Activated T-cell treated with anti-CD3 and anti-CD28 coated beads, Interleukin-2, amount 50 U/mL, for 24 hours (primary cell): ENCODE measurements around the gene PHF23.

Source experiments
- DNase-seq: peaks from one replicate; pipeline ENCODE4 v3.0.0-alpha.2; 2020
- H3K27ac Mint-ChIP-seq: 2 replicates; pipeline ENCODE4 v1.8.0; 2020; ENCODE audit warnings: mild to moderate bottlenecking, mixed read lengths
- H3K27me3 Mint-ChIP-seq: 2 replicates; pipeline ENCODE4 v1.8.0; 2020; ENCODE audit warnings: mixed read lengths
- H3K36me3 Mint-ChIP-seq: 2 replicates; pipeline ENCODE4 v1.8.0; 2020; ENCODE audit warnings: low read depth, mixed read lengths
- H3K4me1 Mint-ChIP-seq: 2 replicates; pipeline ENCODE4 v1.8.0; 2020; ENCODE audit warnings: low read depth, mixed read lengths
- H3K4me3 Mint-ChIP-seq: 2 replicates; pipeline ENCODE4 v1.8.0; 2020; ENCODE audit warnings: mild to moderate bottlenecking, moderate library complexity, mixed read lengths
- H3K9me3 Mint-ChIP-seq: 2 replicates; pipeline ENCODE4 v1.8.0; 2020; ENCODE audit warnings: mixed read lengths

The PHF23 gene

GRCh38 chr17:7214300-7215135 lies 24.7 kb downstream of the PHF23 start:
- Mint-ChIP-seq H3K4me3 (peak overlapping the region; percentile 79), H3K4me1 (peaks cover 62% of the 10 kb centered on the region), H3K27ac (peak overlapping the region; percentile 95), H3K9me3 (no peaks in the 10 kb centered on the region), H3K36me3 (no peaks in the 10 kb centered on the region), H3K27me3 (peaks cover 8% of the 10 kb centered on the region)
- DNase-seq: peak; percentile 100

GRCh38 chr17:7213895-7214299 lies 25.4 kb downstream of the PHF23 start:
- H3K27ac Mint-ChIP-seq: peak overlapping the region; percentile 95
- DNase-seq: no peak
- H3K36me3 Mint-ChIP-seq: no peaks in the 10 kb centered on the region
- no peaks in the 10 kb centered on the region for H3K9me3 Mint-ChIP-seq
- peaks cover 56% of the 10 kb centered on the region for H3K4me1 Mint-ChIP-seq
- H3K27me3 Mint-ChIP-seq: peaks cover 8% of the 10 kb centered on the region
- peak overlapping the region; percentile 79 for H3K4me3 Mint-ChIP-seq

- Mint-ChIP-seq H3K4me3 (no peak overlapping the region), H3K27me3 (peaks cover 8% of the 10 kb centered on the region), H3K4me1 (peaks cover 40% of the 10 kb centered on the region), H3K9me3 (no peaks in the 10 kb centered on the region), H3K36me3 (no peaks in the 10 kb centered on the region), H3K27ac (no peak overlapping the region)
- no peak for DNase-seq
Measured at GRCh38 chr17:7211491-7212273, 27.6 kb downstream of the PHF23 start.

GRCh38 chr17:7208754-7209460 lies 30.4 kb downstream of the PHF23 start:
- Mint-ChIP-seq H3K4me3 (no peak overlapping the region), H3K9me3 (no peaks in the 10 kb centered on the region), H3K27me3 (peaks cover 8% of the 10 kb centered on the region), H3K27ac (no peak overlapping the region), H3K36me3 (no peaks in the 10 kb centered on the region), H3K4me1 (peaks cover 36% of the 10 kb centered on the region)
- DNase-seq: no peak

GRCh38 chr17:7208027-7208571 lies 31.2 kb downstream of the PHF23 start:
- no peaks in the 10 kb centered on the region for H3K36me3 Mint-ChIP-seq
- no peak overlapping the region for H3K27ac Mint-ChIP-seq
- peaks cover 8% of the 10 kb centered on the region for H3K27me3 Mint-ChIP-seq
- H3K4me1 Mint-ChIP-seq: peaks cover 33% of the 10 kb centered on the region
- DNase-seq: no peak
- no peaks in the 10 kb centered on the region for H3K9me3 Mint-ChIP-seq
- no peak overlapping the region for H3K4me3 Mint-ChIP-seq

- no peak for DNase-seq
- Mint-ChIP-seq H3K9me3 (no peaks in the 10 kb centered on the region), H3K4me1 (peaks cover 33% of the 10 kb centered on the region), H3K36me3 (peaks cover 6% of the 10 kb centered on the region), H3K27ac (peak overlapping the region; percentile 20), H3K4me3 (no peak overlapping the region), H3K27me3 (peaks cover 8% of the 10 kb centered on the region)
Measured at GRCh38 chr17:7207120-7208001, 31.9 kb downstream of the PHF23 start.

GRCh38 chr17:7205561-7205960 lies 33.7 kb downstream of the PHF23 start:
- DNase-seq: no peak
- Mint-ChIP-seq H3K27me3 (no peaks in the 10 kb centered on the region), H3K4me1 (peaks cover 27% of the 10 kb centered on the region), H3K36me3 (peaks cover 7% of the 10 kb centered on the region), H3K4me3 (peak overlapping the region; percentile 74), H3K27ac (peak overlapping the region; percentile 86), H3K9me3 (no peaks in the 10 kb centered on the region)

- Mint-ChIP-seq H3K36me3 (peaks cover 7% of the 10 kb centered on the region), H3K4me1 (peaks cover 27% of the 10 kb centered on the region), H3K27me3 (no peaks in the 10 kb centered on the region), H3K9me3 (no peaks in the 10 kb centered on the region), H3K27ac (peak overlapping the region; percentile 86), H3K4me3 (peak overlapping the region; percentile 74)
- DNase-seq: peak; percentile 93
Measured at GRCh38 chr17:7204828-7205461, 34.3 kb downstream of the PHF23 start.

- peaks cover 27% of the 10 kb centered on the region for H3K4me1 Mint-ChIP-seq
- peak overlapping the region; percentile 86 for H3K27ac Mint-ChIP-seq
- H3K27me3 Mint-ChIP-seq: no peaks in the 10 kb centered on the region
- no peak for DNase-seq
- no peaks in the 10 kb centered on the region for H3K9me3 Mint-ChIP-seq
- peak overlapping the region; percentile 74 for H3K4me3 Mint-ChIP-seq
- H3K36me3 Mint-ChIP-seq: peaks cover 7% of the 10 kb centered on the region
Measured at GRCh38 chr17:7204336-7204735, 34.9 kb downstream of the PHF23 start.

- Mint-ChIP-seq H3K27me3 (no peaks in the 10 kb centered on the region), H3K36me3 (peaks cover 7% of the 10 kb centered on the region), H3K9me3 (no peaks in the 10 kb centered on the region), H3K27ac (peak overlapping the region; percentile 29), H3K4me3 (no peak overlapping the region), H3K4me1 (peaks cover 27% of the 10 kb centered on the region)
- DNase-seq: no peak
Measured at GRCh38 chr17:7203391-7203790, 35.9 kb downstream of the PHF23 start.

GRCh38 chr17:7196651-7197401 lies 42.4 kb downstream of the PHF23 start:
- H3K4me1 Mint-ChIP-seq: no peaks in the 10 kb centered on the region
- H3K27me3 Mint-ChIP-seq: no peaks in the 10 kb centered on the region
- H3K9me3 Mint-ChIP-seq: no peaks in the 10 kb centered on the region
- H3K27ac Mint-ChIP-seq: peak overlapping the region; percentile 18
- DNase-seq: no peak
- H3K4me3 Mint-ChIP-seq: no peak overlapping the region
- H3K36me3 Mint-ChIP-seq: peaks cover 13% of the 10 kb centered on the region

GRCh38 chr17:7195971-7196370 lies 43.3 kb downstream of the PHF23 start:
- H3K4me3 Mint-ChIP-seq: no peak overlapping the region
- DNase-seq: no peak
- H3K4me1 Mint-ChIP-seq: no peaks in the 10 kb centered on the region
- no peaks in the 10 kb centered on the region for H3K27me3 Mint-ChIP-seq
- no peak overlapping the region for H3K27ac Mint-ChIP-seq
- H3K9me3 Mint-ChIP-seq: no peaks in the 10 kb centered on the region
- peaks cover 13% of the 10 kb centered on the region for H3K36me3 Mint-ChIP-seq
